HUES64 (cell line): Measurements from ENCODE around the gene SCUBE1.

Source experiments
- H3K27ac ChIP-seq: 2 replicates; pipeline ENCODE4 v1.7.0; 2013; ENCODE audit warnings: low read depth, low read length, inconsistent platforms
- H3K27me3 ChIP-seq: 2 replicates; pipeline ENCODE4 v1.6.1; 2013; ENCODE audit warnings: mild to moderate bottlenecking, low read length; ENCODE audit not compliant: insufficient read depth
- H3K36me3 ChIP-seq: 2 replicates; pipeline ENCODE4 v1.6.1; 2013; ENCODE audit warnings: mild to moderate bottlenecking, low read length; ENCODE audit not compliant: insufficient read depth
- H3K4me1 ChIP-seq: 2 replicates; pipeline ENCODE4 v1.6.1; 2013; ENCODE audit warnings: mild to moderate bottlenecking, low read length, moderate library complexity; ENCODE audit not compliant: insufficient read depth
- H3K4me3 ChIP-seq: 2 replicates; pipeline ENCODE4 v1.5.1; 2013; ENCODE audit warnings: mild to moderate bottlenecking, low read length, moderate library complexity
- H3K9ac ChIP-seq: 2 replicates; pipeline ENCODE4 v1.6.1; 2013; ENCODE audit warnings: mild to moderate bottlenecking, low read depth, low read length
- H3K9me3 ChIP-seq: 2 replicates; pipeline ENCODE4 v1.6.1; 2013; ENCODE audit warnings: low read depth, low read length; ENCODE audit not compliant: insufficient read depth
- WGBS: fragments of 150-250, 120-280 bp; methylation state at CpG from one replicate; pipeline ENCODE4 v1.1.7; 2013; ENCODE audit warnings: missing lambda C conversion rate; 5-methylcytosine and 5-hydroxymethylcytosine counted together

SCUBE1 gene

DNA sequence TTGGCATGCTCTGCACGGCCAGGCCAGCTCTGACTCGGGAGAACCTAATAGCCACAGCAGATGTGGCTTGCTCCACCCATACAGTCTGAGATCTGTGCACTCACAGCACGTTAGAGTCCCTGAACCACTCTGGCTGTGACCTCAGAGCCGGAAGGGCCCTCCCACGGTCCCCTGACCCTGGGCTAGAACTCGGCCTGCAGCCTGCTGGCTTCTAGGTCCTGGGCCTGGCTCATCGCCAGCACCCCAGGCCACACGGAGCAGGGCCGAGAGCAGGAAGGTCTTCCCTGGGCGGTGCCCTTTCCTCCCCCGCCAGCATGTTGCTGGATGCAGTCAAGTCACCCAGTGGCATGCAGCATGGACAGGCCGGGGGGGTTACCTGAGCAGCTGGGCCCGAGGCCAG, 120.9 kb downstream of the SCUBE1 start:
- 89% methylated on average over 13 of the region's 13 CpGs for WGBS
- peaks cover 6% of the 10 kb centered on the region; the same call in 1 of the 2 replicates for H3K27me3 ChIP-seq
- H3K9ac ChIP-seq: no peak overlapping the region
- no peaks in the 10 kb centered on the region for H3K36me3 ChIP-seq
- H3K9me3 ChIP-seq: no peaks in the 10 kb centered on the region
- no peak overlapping the region for H3K4me3 ChIP-seq
- no peak overlapping the region for H3K27ac ChIP-seq
- peaks cover 8% of the 10 kb centered on the region for H3K4me1 ChIP-seq

DNA sequence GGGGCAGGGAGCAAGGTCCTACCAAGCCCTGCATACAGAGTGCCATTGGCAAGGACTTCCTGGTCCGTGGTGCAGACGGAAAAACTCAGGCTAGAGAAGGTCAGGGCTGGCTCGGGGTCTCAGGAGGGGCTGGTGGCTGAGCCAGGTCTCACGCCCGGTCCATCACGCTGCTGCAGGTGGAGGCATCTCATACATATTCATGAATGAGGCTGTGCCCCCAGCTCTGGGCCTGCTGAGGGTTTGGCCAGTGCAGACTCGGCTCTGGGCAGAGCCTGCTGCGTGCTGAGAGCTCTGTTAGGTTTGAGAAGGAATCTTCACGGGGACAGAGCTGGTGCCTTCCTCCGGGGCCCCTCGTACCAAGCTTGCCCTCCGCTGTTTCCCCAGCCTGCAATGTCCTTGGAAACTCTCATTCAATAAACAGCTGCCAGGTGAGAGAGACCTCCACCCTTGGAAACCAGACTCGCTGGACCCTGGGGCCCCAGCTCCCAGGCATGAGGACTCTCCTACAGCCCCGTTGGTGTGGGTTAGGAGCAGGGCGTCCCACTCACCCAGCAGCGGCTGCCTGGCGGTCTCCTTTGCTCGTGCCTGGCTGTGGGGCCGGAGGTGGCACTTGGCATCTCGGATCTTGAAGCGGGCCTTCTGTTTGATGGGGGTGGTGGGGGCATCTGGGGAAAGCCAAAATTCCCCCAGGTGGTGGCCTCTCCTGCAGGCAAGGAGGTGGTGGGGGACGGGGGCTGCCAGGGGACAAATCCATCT, 122.4 kb downstream of the SCUBE1 start:
- Histone ChIP-seq H3K36me3 (no peaks in the 10 kb centered on the region), H3K4me1 (peaks cover 1% of the 10 kb centered on the region), H3K27me3 (peaks cover 2% of the 10 kb centered on the region; the same call in 1 of the 2 replicates), H3K9me3 (no peaks in the 10 kb centered on the region), H3K27ac (no peak overlapping the region), H3K4me3 (no peak overlapping the region), H3K9ac (no peak overlapping the region)
- WGBS: 84% methylated on average over 22 of the region's 22 CpGs

DNA sequence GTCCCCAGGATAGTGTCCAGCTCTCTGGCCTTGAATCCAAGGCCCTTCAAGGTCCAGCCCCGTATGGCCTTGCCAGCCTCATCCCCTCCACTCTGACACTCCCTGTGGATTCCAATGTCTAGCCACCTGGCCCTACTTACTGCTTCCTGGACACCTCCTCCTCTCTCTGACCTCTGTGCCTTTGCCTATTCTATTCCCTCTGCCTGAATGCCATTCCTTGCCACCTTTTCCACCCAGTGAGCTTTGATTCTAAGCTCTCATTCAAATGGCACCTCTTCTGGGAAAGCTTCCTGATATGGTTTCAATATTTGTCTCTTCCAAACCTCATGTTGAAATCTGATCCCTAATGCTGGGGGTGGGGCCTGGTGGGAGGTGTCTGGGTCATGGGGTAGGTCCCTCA, 124.4 kb downstream of the SCUBE1 start:
- Histone ChIP-seq H3K36me3 (no peaks in the 10 kb centered on the region), H3K4me1 (no peaks in the 10 kb centered on the region; the same call in 1 of the 2 replicates), H3K27ac (no peak overlapping the region), H3K4me3 (no peak overlapping the region), H3K27me3 (no peaks in the 10 kb centered on the region), H3K9me3 (no peaks in the 10 kb centered on the region), H3K9ac (no peak overlapping the region)
- 92% methylated on average over 1 of the region's 1 CpG for WGBS

- H3K27me3 ChIP-seq: no peaks in the 10 kb centered on the region
- no peaks in the 10 kb centered on the region for H3K36me3 ChIP-seq
- WGBS: 76% methylated on average over 32 of the region's 32 CpGs
- peaks cover 6% of the 10 kb centered on the region for H3K4me1 ChIP-seq
- H3K27ac ChIP-seq: no peak overlapping the region
- no peak overlapping the region for H3K4me3 ChIP-seq
- no peak overlapping the region for H3K9ac ChIP-seq
- no peaks in the 10 kb centered on the region for H3K9me3 ChIP-seq
Measured at GRCh38 chr22:43217285-43218030, 125.7 kb downstream of the SCUBE1 start.

GRCh38 chr22:43216738-43217137, 126.4 kb downstream of the SCUBE1 start:
- Histone ChIP-seq H3K36me3 (no peaks in the 10 kb centered on the region), H3K27me3 (no peaks in the 10 kb centered on the region), H3K4me3 (no peak overlapping the region), H3K9ac (no peak overlapping the region), H3K4me1 (peaks cover 6% of the 10 kb centered on the region), H3K27ac (no peak overlapping the region), H3K9me3 (no peaks in the 10 kb centered on the region)
- 86% methylated on average over 5 of the region's 6 CpGs for WGBS

- H3K9me3 ChIP-seq: no peaks in the 10 kb centered on the region
- H3K4me3 ChIP-seq: no peak overlapping the region
- no peaks in the 10 kb centered on the region for H3K27me3 ChIP-seq
- no peak overlapping the region for H3K9ac ChIP-seq
- peaks cover 6% of the 10 kb centered on the region for H3K4me1 ChIP-seq
- no peak overlapping the region for H3K27ac ChIP-seq
- 86% methylated on average over 11 of the region's 12 CpGs for WGBS
- no peaks in the 10 kb centered on the region for H3K36me3 ChIP-seq
Measured at GRCh38 chr22:43213962-43214361, 129.2 kb downstream of the SCUBE1 start.

DNA sequence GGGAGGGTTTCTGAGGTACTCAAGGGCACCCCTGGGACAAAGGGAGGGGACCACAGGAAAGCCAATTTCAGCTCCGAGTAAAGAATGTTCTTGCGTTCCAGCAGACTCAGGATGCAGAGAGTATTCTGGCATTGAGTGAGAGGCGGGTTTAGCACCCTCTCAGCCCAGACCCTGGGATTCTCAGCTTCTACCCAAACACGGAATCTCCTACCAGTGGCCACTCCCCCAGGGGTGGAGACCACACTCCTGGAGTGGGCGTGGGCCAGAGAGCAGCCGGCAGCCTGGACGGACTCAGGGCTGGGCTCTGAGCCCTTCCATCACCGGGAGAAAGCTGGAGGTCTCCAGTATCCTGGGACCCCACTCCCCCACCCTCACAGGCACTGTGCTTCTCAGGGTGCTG, 130.1 kb downstream of the SCUBE1 start:
- H3K27me3 ChIP-seq: no peaks in the 10 kb centered on the region
- no peak overlapping the region for H3K4me3 ChIP-seq
- no peaks in the 10 kb centered on the region for H3K36me3 ChIP-seq
- no peak overlapping the region for H3K27ac ChIP-seq
- no peak overlapping the region for H3K9ac ChIP-seq
- 24% methylated on average over 8 of the region's 8 CpGs for WGBS
- peaks cover 6% of the 10 kb centered on the region for H3K4me1 ChIP-seq
- no peaks in the 10 kb centered on the region for H3K9me3 ChIP-seq

- Histone ChIP-seq H3K4me3 (no peak overlapping the region), H3K4me1 (peaks cover 6% of the 10 kb centered on the region), H3K9ac (no peak overlapping the region), H3K27me3 (no peaks in the 10 kb centered on the region), H3K36me3 (no peaks in the 10 kb centered on the region), H3K27ac (no peak overlapping the region), H3K9me3 (no peaks in the 10 kb centered on the region)
- 93% methylated on average over 23 of the region's 23 CpGs for WGBS
Measured at GRCh38 chr22:43212434-43212952, 130.7 kb downstream of the SCUBE1 start.

DNA sequence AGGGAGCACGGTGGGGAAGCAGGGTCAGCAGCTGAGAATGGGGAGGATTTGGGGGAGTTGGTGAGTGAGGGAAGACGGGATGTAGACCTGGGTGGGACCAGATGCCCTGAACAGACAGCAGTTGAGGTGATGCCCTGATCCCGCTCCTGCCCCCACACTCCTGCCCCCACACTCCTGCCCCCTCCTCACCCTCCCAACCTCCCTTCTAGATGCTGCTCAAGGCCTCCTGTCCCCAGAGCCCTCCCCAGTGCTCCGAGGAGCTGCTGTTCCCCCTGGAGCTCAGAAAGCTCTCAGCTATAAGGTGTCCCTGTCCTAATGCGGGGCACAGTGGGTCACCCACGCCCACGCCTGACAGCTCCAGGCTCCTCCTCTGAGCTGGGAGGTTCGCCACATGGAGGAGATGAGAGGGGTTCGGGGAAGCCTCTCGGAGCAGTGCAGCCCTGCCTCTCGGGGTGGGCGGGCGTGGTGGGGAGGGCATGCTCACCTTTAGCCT, 131.2 kb downstream of the SCUBE1 start:
- H3K27ac ChIP-seq: no peak overlapping the region
- H3K4me1 ChIP-seq: peaks cover 6% of the 10 kb centered on the region; the same call in 1 of the 2 replicates
- no peak overlapping the region for H3K4me3 ChIP-seq
- WGBS: 94% methylated on average over 13 of the region's 13 CpGs
- H3K9me3 ChIP-seq: no peaks in the 10 kb centered on the region
- H3K27me3 ChIP-seq: no peaks in the 10 kb centered on the region
- no peak overlapping the region for H3K9ac ChIP-seq
- H3K36me3 ChIP-seq: no peaks in the 10 kb centered on the region

GRCh38 chr22:43210631-43211515, 132.3 kb downstream of the SCUBE1 start:
- Histone ChIP-seq H3K9me3 (no peaks in the 10 kb centered on the region), H3K27ac (no peak overlapping the region), H3K4me1 (peaks cover 6% of the 10 kb centered on the region; the same call in 1 of the 2 replicates), H3K4me3 (no peak overlapping the region), H3K27me3 (no peaks in the 10 kb centered on the region), H3K9ac (no peak overlapping the region), H3K36me3 (no peaks in the 10 kb centered on the region)
- WGBS: 94% methylated on average over 34 of the region's 34 CpGs
